ENCODE results near the gene NAV2.

NAV2 gene

GRCh38 chr11:19696904-19697303, 15.7 kb upstream of the NAV2 start:
- no peak for DNase-seq (ENCODE audit: low read depth)
- no peak for TF ChIP-seq CTCF (conservative IDR thresholded peaks at IDR 0.05; ENCODE audit: low read depth, low read length)
- H3K4me3 ChIP-seq (ENCODE audit: low read depth, low read length): no peak overlapping the region

- TF ChIP-seq CTCF (conservative IDR thresholded peaks at IDR 0.05; ENCODE audit: low read depth, low read length): no peak
- DNase-seq (ENCODE audit: low read depth): peak; percentile 52
- H3K4me3 ChIP-seq (ENCODE audit: low read depth, low read length): no peak overlapping the region
These were observed 14.9 kb upstream of the NAV2 start for GRCh38 chr11:19697721-19698121.

GRCh38 chr11:19698493-19699292, 13.9 kb upstream of the NAV2 start:
- H3K4me3 ChIP-seq (ENCODE audit: low read depth, low read length): no peak overlapping the region
- DNase-seq (ENCODE audit: low read depth): peak; percentile 44
- no peak for TF ChIP-seq CTCF (conservative IDR thresholded peaks at IDR 0.05; ENCODE audit: low read depth, low read length)

DNA sequence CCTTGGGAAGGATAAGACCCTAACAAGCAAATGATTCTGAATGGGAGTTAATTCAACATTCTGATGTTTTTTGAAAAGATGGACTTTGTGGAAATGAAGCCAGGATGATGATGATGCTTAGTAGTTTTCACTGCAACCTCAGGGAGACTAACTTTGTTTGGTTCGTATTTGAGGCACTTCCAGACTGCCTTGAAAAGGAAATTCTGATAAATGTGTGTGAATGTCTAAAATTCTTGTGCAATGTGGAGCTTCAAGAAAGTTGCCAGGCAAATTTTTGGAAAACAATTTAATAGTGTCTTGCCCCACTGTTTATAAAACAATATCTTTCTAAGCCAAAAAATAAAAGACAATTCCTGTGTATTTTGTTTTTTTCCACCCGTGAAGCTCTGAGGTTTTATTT, 11.2 kb upstream of the NAV2 start:
- no peak overlapping the region for H3K4me3 ChIP-seq (ENCODE audit: low read depth, low read length)
- DNase-seq (ENCODE audit: low read depth): no peak
- no peak for TF ChIP-seq CTCF (conservative IDR thresholded peaks at IDR 0.05; ENCODE audit: low read depth, low read length)

DNA sequence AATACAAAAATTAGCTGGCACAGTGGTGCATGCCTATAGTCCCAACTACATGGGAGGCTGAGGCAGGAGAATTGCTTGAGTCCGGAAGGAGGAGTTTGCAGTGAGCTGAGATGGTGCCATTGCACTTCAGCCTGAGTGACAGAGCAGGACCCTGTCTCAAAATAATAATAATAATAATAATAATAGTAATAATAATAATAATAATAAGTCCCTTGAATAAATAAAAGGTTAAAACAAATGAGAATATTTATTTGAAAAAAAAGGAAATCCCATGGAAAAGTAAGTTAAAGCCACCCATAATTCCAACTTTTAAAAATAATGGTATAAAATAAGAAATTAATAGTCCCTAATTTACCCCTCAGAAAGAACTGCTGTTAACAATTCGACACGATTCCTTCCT, 10.0 kb upstream of the NAV2 start:
- no peak for TF ChIP-seq CTCF (conservative IDR thresholded peaks at IDR 0.05; ENCODE audit: low read depth, low read length)
- DNase-seq (ENCODE audit: low read depth): no peak
- no peak overlapping the region for H3K4me3 ChIP-seq (ENCODE audit: low read depth, low read length)

DNA sequence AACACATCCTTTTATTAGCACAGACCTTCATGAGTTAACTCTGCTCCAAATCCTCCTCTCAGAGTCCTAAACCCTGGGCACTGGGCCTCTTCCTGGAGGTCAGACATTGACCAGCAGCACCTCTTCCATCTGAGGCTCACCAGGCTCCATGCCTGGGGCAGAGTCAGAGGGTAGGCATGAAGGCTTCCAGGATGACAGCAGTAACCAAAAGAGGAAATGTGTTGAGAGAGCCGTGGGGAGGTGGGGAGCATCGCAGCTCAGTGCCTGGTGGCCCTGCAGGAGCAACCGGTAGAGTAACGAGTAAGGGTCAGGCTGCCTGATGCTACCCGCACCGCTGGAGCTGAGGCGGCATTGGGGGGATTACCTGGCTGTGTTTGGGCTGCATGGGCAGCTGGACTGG, 9.4 kb upstream of the NAV2 start:
- no peak for DNase-seq (ENCODE audit: low read depth)
- no peak overlapping the region for H3K4me3 ChIP-seq (ENCODE audit: low read depth, low read length)
- TF ChIP-seq CTCF (conservative IDR thresholded peaks at IDR 0.05; ENCODE audit: low read depth, low read length): no peak

- no peak for TF ChIP-seq CTCF (conservative IDR thresholded peaks at IDR 0.05; ENCODE audit: low read depth, low read length)
- no peak for DNase-seq (ENCODE audit: low read depth)
- H3K4me3 ChIP-seq (ENCODE audit: low read depth, low read length): no peak overlapping the region
These were observed 8.4 kb upstream of the NAV2 start for GRCh38 chr11:19704213-19704612.
